HG02884 (cell line): ENCODE data around the gene HSF5.
"Not testable (repeated sequence)": the region's sequence is repeated elsewhere in the genome, so short reads cannot be mapped to it uniquely, and the experiment has no call there.

Experiments used
- ATAC-seq: cut with Tn5 transposase; IDR thresholded peaks from one replicate; pipeline ENCODE4 v1.9.1; 2021; ENCODE audit warnings: mild to moderate bottlenecking, moderate library complexity; ENCODE audit not compliant: unreplicated experiment

Gene HSF5

DNA sequence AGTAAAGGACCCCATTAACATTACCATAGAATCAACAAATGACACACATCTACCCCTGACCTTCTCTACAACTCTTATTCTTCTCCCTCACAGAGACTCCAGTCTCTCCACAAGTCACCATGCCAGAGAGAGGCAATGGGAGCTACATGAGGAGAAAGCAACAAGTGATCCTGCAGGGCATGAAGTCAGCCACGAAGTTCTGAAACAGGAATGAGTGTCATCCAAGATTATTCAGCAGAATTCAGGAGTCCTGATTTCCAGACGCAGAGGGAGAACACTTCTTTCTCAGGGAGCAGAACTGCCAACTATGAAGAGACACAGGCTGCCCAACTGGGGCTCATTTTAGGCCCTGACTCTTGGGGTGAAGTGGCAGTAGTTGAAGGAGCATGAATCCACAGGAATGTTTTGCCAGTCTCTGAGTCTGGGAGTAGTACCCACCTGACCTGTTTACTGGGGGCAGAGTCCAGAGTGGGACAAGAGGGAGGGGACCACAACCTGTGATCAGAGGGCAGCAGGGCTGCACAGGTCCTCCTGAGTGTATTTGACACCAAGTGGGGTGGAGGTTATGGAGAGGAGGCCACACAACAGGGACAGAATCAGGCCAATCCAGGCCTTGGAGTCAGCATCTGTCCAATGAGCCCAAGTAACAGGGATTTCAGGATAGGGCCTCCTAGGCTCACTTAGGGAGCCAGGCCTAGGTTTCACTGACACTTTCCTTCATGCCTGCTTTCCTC lies 28.6 kb upstream of the HSF5 start:
- ATAC-seq, result no peak

- no peak for ATAC-seq
Observed at GRCh38 chr17:58515286-58515685, 27.1 kb upstream of the HSF5 start.

GRCh38 chr17:58514770-58515157 lies 26.6 kb upstream of the HSF5 start:
- ATAC-seq, result no peak

DNA sequence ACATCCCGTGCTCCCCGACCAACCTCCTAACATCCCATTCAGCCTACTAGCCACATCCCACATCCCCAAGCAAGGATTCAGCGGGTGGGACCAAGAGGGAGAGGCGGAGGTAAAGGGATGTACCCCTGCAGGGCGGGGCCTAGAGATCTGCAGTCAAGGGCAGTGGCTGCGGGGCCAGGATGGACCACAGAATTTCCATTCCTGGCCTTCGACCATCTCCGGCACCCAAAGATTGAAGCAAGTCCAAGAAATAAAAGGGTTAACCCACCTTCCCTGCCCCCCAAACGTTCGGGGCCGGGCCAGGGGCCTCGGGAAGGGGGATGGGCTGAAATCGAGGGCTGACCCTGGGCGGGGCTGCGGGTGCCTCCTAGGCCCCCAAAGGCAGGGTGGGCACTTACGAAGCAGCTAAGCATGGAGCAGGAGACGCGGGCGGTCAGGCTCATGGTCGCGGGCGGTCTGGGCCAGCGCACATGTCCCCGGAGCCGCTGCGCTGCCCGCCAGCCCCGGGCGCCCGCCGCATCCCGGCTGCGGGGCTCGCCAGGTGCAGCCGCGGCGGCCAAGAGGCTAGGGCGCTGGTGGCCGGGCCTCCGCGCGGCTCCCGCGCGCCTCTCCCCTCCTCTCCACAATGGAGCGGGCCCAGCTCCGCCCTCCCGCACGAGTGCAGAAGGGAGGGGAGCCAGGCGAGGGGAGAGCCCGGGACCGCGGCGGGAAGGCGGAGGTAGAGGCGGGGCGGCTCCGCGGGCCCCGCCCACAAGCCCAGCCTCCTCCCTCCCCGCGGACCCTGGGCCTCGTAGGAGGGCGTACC lies 26.0 kb upstream of the HSF5 start, which contains the start of gene MTMR4:
Gene MTMR4, minus strand, starts transcription at position 674 of the 805 bp plus-strand sequence. Its CDS starts 231 bp downstream, at position 443.
- ATAC-seq, result peak; percentile 18

GRCh38 chr17:58513267-58513964 lies 25.2 kb upstream of the HSF5 start:
- ATAC-seq, result no peak

- ATAC-seq, result no peak
Observed at GRCh38 chr17:58510075-58510474, 21.9 kb upstream of the HSF5 start.

DNA sequence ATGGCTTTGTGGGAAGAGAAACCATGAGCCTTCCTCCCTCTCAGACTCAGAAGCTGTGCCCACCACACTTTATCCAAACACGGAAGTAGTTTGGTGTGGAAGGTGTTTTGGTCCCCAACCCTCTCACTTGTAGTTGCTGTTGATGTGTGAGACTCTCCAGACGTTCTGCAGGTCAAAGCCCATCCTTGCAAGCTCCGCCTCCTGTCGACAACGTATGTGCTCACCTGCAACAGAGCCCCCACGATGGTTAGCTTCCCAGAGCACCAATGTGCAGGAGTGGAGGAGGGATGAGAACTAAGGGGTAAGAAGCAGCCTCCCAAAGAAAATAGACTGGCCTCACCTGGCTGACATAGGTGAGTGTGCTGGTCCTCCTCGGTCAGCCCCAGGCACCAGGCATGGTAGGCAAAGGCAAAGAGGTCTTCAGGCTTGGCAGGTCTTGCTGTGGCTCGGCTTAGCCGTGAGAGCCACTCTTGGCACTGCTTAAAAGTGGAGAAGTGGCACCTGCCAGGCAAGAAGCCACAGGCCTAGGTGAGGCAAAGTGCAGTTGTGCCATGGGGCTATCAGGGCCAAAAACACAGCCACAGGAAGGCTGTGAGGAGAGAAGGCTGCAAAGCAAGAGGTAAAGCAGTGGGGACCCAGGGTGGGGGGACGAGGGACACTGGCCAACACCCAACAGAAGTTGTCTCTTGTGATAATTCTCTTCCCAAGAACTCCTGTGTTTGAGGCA lies 20.3 kb upstream of the HSF5 start:
- no peak for ATAC-seq

GRCh38 chr17:58507123-58507634 lies 19.0 kb upstream of the HSF5 start:
- no peak for ATAC-seq

GRCh38 chr17:58506354-58507080 lies 18.3 kb upstream of the HSF5 start:
- no peak for ATAC-seq

DNA sequence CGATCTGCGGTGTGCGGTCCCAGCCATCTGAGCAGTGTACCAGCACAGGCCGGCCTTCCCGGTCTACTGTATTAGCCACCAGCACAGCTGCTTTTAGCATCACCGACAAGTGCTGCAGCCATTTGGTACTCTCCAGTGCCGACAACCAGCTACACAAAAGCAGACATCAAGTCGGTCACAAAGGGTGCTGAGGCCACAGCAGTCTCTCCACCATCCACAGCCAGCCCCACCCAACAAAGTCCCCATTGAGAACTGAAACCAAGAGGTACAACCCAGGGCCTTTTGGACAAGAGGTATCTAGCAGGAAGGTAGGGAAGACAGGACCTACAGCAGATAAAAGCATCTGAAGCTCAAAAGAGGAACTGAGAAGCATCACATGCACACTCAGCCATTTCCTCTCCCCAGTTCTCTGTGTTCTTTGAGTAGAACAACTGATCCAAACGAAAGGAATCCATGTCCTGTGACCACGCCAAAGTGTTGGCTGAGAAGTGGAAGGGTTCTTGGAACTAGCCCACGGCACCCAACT lies 16.7 kb upstream of the HSF5 start:
- peak; percentile 98 for ATAC-seq

DNA sequence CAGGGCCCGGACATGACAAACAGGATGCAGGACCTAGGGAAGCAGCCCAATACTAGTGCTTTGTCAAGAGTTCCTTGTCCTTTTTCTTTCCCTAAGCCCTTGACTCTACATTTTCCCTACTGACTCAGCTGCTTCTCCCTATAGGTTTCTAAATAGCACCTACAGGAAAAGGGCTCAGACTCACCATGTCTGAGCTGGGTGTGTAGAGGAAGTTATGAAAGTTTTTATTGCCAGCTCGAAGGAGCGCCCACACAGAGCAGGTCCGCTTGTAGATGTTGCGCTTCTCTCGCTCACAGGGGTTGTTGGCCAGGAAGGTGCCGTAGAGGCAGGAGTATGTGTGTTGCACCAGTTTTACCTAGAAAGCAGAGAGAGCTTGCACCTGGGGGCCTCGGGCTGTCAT lies 15.7 kb upstream of the HSF5 start:
- ATAC-seq, result no peak

GRCh38 chr17:58503134-58503533 lies 14.9 kb upstream of the HSF5 start:
- ATAC-seq, result not testable (repeated sequence)

DNA sequence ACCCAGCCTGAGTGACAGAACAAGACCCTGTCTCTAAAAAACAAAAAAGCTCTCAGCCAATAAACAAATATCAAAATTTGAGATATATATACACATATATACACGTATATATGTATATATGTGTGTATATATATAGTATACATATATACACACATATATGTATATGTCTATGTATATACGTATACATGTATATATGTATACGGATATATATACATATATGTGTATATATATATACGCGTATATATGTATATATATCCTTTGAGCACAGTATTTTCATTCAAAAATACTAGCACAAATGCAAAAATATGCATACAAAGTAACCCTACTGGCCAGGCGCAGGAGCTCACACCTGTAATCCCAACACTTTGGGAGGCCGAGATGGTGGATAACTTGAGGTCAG lies 13.2 kb upstream of the HSF5 start:
- no peak for ATAC-seq

- ATAC-seq, result no peak
Observed at GRCh38 chr17:58498177-58498828, 10.1 kb upstream of the HSF5 start.

DNA sequence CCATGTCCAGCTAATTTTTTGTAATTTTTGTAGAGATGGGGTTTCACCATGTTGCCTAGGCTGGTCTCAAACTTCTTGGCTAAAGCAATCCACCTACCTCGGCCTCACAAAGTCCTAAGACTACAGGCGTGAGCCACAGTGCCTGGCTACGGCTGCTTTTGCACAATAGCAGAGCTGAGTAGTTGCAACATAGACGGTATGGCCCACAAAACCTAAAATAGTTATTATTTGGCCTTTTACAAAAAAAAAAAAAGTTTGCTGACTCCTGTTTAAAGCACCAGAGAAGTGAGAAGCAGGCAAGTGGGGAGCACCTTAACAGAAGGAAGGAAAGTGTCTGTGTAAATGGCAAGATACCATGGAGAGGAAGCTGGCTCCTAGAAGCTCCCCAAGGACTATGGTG lies 5.3 kb upstream of the HSF5 start:
- no peak for ATAC-seq

DNA sequence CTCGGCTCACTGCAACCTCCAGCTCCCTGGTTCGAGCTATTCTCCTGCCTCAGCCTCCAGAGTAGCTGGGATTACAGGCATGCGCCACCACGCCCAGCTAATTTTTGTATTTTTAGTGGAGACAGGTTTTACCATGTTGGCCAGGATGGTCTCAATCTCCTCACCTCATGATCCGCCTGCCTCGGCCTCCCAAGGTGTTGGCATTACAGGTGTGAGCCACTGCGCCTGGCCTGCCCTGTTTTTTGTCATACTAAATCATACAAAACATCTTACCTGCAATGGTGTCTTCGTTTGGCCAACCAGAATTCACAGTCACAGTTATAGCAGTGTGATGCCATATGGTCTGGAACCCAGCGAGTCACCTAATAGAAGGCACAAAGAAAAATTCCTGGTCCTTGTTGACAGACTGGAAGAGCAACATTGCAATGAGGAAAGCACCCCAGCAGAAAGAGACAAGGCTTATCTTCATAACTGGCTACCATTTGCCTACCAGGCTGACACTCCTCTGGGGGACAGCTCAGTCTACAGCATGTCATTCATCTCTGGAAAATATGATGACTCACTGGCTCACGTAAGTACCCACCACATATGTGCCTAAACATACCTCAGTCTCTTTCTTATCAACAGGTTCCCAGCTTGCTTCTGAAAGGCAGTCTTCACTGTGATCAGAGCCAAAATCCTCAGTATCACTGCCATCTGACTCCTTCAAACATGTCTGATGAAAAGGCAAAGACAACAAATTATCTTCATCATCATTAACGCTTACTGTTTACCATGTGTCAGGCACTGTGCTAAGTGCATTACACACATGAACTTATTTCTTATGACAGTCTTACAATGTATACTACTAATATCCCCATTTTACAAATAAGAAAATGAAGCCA lies 4.3 kb upstream of the HSF5 start:
- ATAC-seq, result no peak

- ATAC-seq, result no peak
Observed at GRCh38 chr17:58491510-58492045, 3.4 kb upstream of the HSF5 start.

DNA sequence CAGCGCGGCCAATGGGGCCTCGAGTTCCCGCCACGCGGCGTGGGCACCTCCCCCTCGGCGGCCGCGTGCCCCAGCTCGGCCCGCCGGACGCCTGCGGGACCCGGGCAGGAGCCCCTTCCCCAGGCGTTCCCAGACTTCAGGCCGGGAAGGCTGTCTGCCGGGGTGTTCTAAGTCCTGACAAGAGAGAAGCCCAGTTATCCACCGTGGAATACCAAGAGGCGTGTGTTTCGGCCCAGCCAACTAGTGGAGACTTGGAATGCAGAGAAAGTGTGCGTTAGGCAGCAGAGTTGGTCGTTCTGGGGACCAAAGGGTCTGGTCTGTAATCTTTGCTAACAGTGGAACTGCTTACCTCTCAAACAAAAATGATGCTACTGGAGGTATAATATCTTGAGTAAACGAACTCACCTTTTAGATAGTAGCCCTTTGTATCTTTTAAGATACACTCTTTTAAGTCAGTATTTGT lies 251 bp upstream of the HSF5 start:
- no peak for ATAC-seq
